ENCODE results near the gene AUH.

AUH gene

DNA sequence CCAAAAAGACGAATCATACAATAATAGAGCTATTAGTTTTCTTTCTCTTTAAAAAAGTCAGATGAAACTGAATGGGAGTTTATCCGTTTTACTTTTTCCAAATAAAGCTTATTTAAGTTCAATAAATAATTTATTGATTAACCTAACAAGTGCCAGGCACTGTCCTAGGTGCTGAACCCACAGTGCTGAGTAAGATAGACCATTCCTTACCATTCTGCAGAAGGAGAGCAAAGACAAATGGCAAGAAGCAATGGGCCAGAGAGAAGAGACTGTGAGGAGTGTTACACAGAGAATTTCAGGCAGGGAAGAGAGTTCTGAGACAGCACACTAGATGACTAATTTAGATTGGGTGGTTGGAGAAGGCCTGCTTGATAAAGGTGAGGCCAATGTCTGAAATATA is 127.2 kb downstream of the AUH start:
- Mint-ChIP-seq H3K27me3 (no peaks in the 10 kb centered on the region), H3K27ac (peak overlapping the region in 1 of 2 donors; percentile 2), H3K4me3 (no peak overlapping the region), H3K9me3 (no peaks in the 10 kb centered on the region), H3K4me1 (no peaks in the 10 kb centered on the region)
- DNase-seq (no peak), ATAC-seq (no peak)

DNA sequence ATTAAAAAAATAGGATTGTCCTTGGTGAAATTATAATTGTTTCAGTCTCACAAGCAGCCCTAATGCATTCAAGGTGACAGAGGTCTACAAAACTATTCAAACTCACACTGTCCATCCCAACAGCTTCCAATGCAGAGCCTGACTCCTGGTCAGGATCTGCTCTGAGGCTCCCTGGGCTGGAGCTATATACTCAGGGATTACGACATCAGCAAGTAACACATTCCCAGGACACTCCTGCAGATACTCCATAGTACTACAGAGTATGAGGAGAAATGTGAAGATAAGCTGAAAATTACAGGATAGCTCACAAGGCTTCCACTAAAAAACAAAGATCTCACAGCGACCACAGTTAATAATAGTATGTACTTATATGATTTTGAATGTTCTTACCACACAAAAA is 130.1 kb downstream of the AUH start:
- DNase-seq, result no peak

DNA sequence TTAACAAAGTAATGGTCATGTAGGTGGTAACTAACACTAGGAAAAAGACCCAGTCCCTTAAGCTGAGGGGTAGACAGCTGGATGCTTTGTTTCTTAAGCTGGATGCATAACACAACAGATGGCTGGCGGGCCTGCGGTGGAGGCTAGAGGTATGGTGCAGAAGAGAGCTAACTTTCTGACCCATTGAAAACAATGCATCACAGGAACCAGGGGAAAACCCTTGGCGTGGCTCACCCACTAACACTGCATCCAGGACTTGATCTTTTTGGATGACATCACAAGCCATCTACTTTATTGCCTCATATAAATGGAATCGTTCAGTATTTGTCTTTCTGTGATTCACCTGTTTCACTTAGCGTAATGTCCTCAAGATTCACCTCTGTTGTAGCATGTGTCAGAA is 138.7 kb downstream of the AUH start:
- peaks cover 6% of the 10 kb centered on the region for H3K4me1 Mint-ChIP-seq
- no peak for DNase-seq
- H3K4me3 Mint-ChIP-seq, result no peak overlapping the region
- H3K9me3 Mint-ChIP-seq, result no peaks in the 10 kb centered on the region
- no peak overlapping the region for H3K27ac Mint-ChIP-seq
- H3K27me3 Mint-ChIP-seq, result no peaks in the 10 kb centered on the region
- peak; percentile 48 for ATAC-seq

More for the DNA sequence above, 130.1 kb downstream of the AUH start:
- Mint-ChIP-seq H3K4me1 (no peaks in the 10 kb centered on the region), H3K4me3 (no peak overlapping the region), H3K27me3 (no peaks in the 10 kb centered on the region), H3K27ac (no peak overlapping the region), H3K9me3 (peaks cover 0 to 6% of the 10 kb centered on the region in 2 donors)
- no peak for ATAC-seq

DNA sequence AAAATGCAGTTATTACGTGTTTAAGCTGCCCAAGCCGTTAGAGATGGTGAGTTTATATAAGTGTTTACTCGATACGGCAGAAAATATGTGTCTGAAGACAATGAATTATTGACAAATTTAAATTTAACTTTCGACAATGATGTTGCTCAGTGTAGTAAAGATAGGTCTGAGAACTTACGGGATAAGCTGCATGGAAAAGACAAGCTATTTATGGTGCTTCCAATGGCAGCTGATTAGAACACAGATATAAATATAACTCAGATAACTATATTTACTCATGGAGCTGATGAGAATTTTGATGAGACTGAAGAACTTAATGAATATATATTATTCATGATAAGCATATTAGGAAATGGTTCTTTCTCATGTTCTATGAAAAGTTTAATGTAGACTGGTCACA is 139.3 kb downstream of the AUH start:
- Mint-ChIP-seq H3K9me3 (no peaks in the 10 kb centered on the region), H3K4me1 (peaks cover 6% of the 10 kb centered on the region), H3K27ac (no peak overlapping the region), H3K4me3 (no peak overlapping the region), H3K27me3 (no peaks in the 10 kb centered on the region)
- ATAC-seq (no peak), DNase-seq (no peak)

DNA sequence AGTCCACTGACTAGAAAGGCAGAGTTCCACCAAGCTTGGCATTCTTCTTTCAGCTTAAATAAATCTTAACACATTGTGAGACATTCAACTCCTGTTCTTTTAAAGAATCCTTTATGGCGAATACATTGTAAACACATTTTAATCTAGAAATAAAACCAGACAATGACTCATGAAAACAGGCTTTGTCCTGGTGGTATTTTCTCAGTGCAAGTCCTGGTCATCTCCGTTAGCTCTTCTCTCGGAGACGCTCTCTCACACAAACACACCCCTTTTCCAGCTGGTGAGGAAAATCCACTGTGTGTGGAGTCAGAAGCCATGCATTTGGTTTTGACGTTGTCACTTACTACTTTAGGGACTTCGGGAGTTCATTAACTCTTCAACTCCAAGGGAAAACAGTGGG is 140.4 kb downstream of the AUH start:
- ATAC-seq (no peak), DNase-seq (no peak)
- Mint-ChIP-seq H3K4me3 (no peak overlapping the region), H3K27ac (no peak overlapping the region), H3K27me3 (no peaks in the 10 kb centered on the region), H3K4me1 (peaks cover 6% of the 10 kb centered on the region), H3K9me3 (no peaks in the 10 kb centered on the region)

DNA sequence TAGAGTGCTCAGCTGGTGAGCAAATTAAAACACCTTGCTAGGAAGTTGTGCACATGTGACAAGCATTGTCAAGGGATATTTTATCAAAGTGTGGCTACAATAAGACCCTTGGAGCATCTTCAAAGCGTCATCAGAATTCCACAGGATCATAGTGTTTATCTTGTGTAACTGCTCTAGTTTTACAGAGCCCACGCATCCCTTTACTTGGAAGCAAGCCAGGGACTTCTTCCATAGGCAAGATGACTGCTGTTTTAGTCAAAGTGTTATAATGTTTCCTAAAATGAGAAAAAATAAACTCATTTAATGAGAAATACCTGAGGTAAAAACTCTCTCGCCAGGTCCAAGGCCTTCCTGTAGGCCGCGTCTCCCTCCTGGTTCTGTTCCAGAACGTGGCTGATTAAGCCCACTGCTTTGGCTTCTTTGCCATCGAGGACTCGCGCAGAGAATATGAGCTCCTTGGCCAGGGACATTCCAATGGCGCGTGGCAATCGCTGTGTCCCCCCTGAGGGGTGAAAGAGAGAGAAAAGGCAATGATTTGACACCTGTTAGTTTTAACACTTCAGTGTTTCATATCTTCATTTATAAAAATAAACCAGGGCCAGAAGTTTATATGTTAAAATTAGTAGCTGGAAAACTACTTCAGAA is 141.1 kb downstream of the AUH start:
- Mint-ChIP-seq H3K27me3 (no peaks in the 10 kb centered on the region), H3K27ac (no peak overlapping the region), H3K4me3 (no peak overlapping the region), H3K4me1 (peaks cover 6% of the 10 kb centered on the region), H3K9me3 (no peaks in the 10 kb centered on the region)
- DNase-seq (no peak), ATAC-seq (no peak)

DNA sequence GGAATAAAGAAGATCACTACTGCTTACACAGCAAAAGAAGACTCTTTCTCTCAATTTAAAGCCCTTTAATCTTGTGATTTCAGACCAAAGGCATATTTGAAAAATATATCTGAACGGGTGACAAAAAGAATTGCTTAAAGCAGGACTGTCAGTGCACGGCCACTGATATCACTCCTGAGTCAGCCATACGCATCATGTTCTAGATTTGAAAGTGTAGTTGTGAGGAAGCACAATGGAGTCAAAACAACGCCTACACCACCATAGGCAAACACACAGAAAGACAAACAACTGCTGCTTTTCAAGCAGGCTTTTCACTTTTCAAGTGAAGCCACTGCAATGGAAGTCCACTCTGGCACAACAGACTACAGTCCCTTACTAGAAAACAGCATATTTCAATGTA is 141.7 kb downstream of the AUH start:
- Mint-ChIP-seq H3K4me3 (no peak overlapping the region), H3K27me3 (no peaks in the 10 kb centered on the region), H3K4me1 (peaks cover 6% of the 10 kb centered on the region), H3K27ac (no peak overlapping the region), H3K9me3 (no peaks in the 10 kb centered on the region)
- ATAC-seq (no peak), DNase-seq (no peak)

DNA sequence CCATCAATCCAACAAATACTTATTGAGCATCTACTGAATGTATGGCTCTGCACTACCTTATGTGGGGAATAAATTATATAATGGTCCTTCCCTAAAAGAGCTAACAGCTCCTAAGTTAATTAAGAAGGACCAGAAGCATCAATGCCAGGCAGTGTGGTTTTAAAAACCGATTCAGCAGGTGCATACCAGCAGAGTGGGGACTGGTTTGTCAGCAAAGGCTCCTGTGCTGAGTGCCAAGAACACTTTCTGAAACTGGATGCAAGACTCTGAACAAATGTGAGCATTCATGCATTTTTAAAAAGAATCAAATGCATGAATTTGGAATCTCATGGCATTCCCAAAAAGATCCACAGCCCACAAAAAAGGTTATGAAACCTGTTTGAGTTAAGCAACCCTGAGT is 142.2 kb downstream of the AUH start:
- H3K4me1 Mint-ChIP-seq, result peaks cover 6% of the 10 kb centered on the region
- H3K9me3 Mint-ChIP-seq, result no peaks in the 10 kb centered on the region
- DNase-seq (no peak), ATAC-seq (no peak)
- no peaks in the 10 kb centered on the region for H3K27me3 Mint-ChIP-seq
- H3K4me3 Mint-ChIP-seq, result no peak overlapping the region
- H3K27ac Mint-ChIP-seq, result no peak overlapping the region

DNA sequence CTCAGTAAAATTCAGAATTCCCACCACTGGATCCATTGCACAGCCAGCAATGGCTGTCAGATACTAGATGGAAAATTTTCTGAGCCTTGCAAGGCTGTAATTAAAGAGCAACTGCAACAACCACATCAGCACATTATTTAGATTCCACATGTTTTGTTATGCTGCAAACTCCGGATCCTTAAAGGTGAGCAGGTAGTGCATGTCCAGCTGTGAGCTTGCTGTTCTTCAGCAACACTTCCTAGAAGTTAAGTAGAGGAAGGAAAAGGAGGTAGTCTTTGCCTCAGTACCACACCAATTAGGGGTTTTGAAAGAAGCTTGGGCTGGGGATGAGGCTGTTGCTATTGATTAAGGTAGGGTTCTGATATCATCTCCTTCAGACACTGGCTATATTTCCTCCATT is 144.3 kb downstream of the AUH start:
- H3K27ac Mint-ChIP-seq, result no peak overlapping the region
- H3K4me3 Mint-ChIP-seq, result no peak overlapping the region

DNA sequence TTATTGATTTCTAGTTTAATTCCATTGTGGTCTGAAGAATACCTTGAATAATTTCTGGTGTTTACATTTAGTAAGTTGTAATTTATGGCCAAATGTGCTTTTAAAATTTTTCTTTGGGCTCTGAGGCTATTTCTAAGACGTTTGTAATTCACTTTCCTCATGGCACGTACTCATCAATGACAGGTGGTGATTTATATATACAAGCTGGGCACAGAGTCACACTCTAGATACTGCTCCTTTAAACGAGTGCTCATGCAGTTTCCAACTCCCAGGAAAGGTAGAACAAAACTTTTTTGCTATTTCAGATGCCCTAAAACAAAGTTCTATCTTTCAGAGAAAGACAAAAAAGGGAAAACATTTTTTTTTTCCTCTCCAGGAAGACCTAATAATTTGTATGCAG is 146.9 kb downstream of the AUH start:
- no peaks in the 10 kb centered on the region for H3K9me3 Mint-ChIP-seq

More for the DNA sequence above, 144.3 kb downstream of the AUH start:
- ATAC-seq (no peak), DNase-seq (no peak)
- H3K4me1 Mint-ChIP-seq, result peaks cover 11% of the 10 kb centered on the region
- H3K27me3 Mint-ChIP-seq, result no peaks in the 10 kb centered on the region
- H3K9me3 Mint-ChIP-seq, result no peaks in the 10 kb centered on the region

DNA sequence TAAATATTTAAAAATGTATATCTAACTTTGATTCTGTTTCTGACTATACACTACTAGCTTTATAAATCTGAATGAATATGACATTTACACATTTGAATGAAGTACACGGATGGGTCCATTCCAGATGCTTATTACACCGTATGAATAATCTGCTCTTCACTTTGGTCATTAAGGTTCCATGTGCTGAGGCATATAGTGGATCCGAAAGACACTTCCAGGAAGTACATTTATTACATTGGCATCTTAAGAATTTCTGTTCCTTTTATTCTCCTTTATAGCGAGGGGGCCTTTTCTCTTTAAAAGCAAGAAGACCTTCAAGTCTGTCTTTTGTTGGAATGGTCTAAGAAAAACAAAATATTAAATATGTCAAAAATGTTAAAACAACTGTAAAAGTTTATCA is 147.6 kb downstream of the AUH start:
- no peak overlapping the region for H3K27ac Mint-ChIP-seq
- H3K9me3 Mint-ChIP-seq, result no peaks in the 10 kb centered on the region
- no peak for ATAC-seq
- no peak for DNase-seq
- no peak overlapping the region for H3K4me3 Mint-ChIP-seq
- H3K4me1 Mint-ChIP-seq, result peaks cover 36% of the 10 kb centered on the region
- H3K27me3 Mint-ChIP-seq, result no peaks in the 10 kb centered on the region

More for the DNA sequence above, 146.9 kb downstream of the AUH start:
- ATAC-seq (no peak), DNase-seq (no peak)
- no peak overlapping the region for H3K4me3 Mint-ChIP-seq
- no peaks in the 10 kb centered on the region for H3K27me3 Mint-ChIP-seq
- no peak overlapping the region for H3K27ac Mint-ChIP-seq
- peaks cover 32% of the 10 kb centered on the region for H3K4me1 Mint-ChIP-seq

DNA sequence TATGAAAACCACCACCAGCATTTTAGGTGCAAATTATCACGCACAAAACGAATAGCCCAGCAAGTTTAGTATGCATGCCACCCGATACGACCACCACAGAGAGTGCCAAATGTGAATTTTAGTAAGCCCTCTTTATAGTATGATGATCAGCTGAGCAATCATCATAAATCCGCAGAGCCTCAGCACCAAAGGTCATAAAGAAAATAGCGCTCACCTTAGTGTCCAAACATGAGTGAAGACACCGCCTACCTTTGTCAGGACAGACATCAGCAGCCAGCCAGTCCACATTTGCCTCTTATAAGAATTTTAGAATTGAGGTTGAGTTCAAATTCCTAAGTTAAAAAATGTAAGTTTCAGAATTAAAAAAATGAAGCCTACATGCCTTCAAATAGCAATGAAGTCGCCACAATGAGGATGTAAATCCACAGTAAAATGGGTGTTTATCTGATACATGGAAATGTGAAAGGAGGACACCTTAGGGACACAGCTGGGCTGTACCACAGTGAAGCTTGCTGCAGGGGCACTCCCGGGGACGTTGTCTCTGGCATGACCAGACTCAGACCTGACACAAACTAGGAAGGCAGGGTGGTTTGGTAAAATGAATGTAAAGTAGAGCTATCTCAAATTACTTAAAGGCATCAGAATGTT is 149.0 kb downstream of the AUH start:
- H3K27me3 Mint-ChIP-seq, result no peaks in the 10 kb centered on the region
- no peak overlapping the region for H3K4me3 Mint-ChIP-seq
- H3K4me1 Mint-ChIP-seq, result peaks cover 45% of the 10 kb centered on the region
- no peak for DNase-seq
- H3K27ac Mint-ChIP-seq, result no peak overlapping the region
- H3K9me3 Mint-ChIP-seq, result no peaks in the 10 kb centered on the region
- no peak for ATAC-seq

DNA sequence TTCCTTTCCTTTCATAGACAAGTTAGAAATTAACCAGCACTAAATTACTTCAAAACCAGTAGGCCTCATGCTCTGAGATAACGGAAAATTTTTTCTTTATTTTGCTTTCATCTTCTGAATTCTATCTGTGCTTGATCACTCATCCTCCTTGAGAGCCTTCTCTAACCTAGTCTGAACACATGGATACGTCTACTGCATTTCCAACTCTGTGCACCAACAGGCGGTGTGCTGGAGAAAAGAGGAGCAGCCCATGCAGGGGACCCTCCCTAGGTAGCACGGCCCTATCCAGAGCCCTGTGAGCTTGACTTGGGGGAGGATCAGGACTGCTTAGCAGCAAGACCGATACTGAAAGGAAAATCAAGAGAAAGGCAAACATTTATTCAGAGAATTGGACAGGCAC is 149.8 kb downstream of the AUH start:
- H3K27ac Mint-ChIP-seq, result peak overlapping the region; percentile 76 to 87
- peak overlapping the region; percentile 42 to 74 for H3K4me3 Mint-ChIP-seq
- ATAC-seq (no peak), DNase-seq (peak in 1 of 2 donors; percentile 7)
- H3K9me3 Mint-ChIP-seq, result no peaks in the 10 kb centered on the region
- no peaks in the 10 kb centered on the region for H3K27me3 Mint-ChIP-seq
- peaks cover 53% of the 10 kb centered on the region for H3K4me1 Mint-ChIP-seq

DNA sequence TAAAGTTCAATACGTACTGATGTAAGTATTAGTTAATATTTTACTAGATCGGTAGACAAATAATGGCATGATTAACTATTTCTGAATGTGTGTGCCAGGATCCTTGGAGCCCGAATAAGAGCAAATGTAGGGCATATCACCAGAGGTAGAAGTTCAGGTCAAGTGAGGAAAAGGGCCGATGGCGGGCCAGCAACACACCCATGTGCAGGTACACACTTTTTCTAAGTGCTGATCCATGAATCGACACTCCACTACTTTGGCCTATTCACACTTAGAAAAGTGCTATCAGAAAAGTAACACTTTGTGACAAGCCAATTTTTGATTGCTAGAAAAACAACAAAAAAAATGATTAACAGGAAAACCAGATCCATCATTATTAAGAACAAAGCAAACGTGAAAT is 150.3 kb downstream of the AUH start:
- Mint-ChIP-seq H3K4me3 (peak overlapping the region; percentile 42 to 74), H3K27ac (peak overlapping the region; percentile 76 to 87), H3K27me3 (no peaks in the 10 kb centered on the region), H3K9me3 (no peaks in the 10 kb centered on the region), H3K4me1 (peaks cover 53% of the 10 kb centered on the region)
- no peak for DNase-seq
- ATAC-seq, result no peak

DNA sequence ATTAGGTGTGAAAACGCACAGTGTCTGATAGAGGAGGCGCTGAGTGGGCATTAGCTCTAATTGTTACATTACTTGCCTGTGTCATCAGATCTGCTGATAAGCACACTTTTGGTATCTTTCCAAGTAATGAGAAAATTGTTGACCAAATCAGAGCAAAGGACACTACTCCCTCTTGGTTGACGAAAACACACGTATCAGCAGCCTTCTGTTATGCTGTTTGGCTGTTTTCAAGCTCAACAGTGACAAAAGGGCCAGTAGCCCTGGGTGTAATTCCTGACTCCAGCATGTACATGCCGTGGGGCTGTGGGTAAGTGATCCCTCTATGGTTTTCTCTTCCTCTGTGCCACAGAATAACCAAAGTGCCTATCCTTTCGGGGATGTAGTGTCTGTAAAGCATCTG is 151.4 kb downstream of the AUH start:
- no peaks in the 10 kb centered on the region for H3K27me3 Mint-ChIP-seq
- ATAC-seq (no peak), DNase-seq (no peak)
- no peak overlapping the region for H3K4me3 Mint-ChIP-seq
- H3K9me3 Mint-ChIP-seq, result peaks cover 0 to 7% of the 10 kb centered on the region in 2 donors
- no peak overlapping the region for H3K27ac Mint-ChIP-seq
- peaks cover 53% of the 10 kb centered on the region for H3K4me1 Mint-ChIP-seq

DNA sequence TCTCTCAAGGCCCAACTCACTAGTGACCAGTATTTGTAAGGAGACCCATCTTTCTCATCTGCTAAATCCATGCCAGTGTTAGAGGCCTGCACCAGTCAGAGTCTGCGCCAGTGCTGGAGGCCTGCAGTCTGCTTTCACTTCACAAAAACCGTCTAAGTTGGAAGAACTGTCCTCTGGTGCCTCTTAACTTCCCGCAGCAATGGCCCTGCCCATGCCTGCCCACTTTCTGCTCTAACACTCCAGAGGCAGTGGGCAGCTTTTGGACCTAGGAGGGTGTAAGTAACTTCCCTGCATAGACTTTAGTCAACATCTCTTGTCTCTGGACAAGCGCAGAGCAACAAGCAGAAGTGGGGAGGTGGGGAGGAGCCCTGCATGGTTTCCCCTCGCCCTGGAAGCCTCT is 152.9 kb downstream of the AUH start:
- no peaks in the 10 kb centered on the region for H3K27me3 Mint-ChIP-seq
- H3K27ac Mint-ChIP-seq, result peak overlapping the region in 1 of 2 donors; percentile 35
- no peak for ATAC-seq
- DNase-seq, result no peak
- peaks cover 57% of the 10 kb centered on the region for H3K4me1 Mint-ChIP-seq
- peaks cover 6 to 15% of the 10 kb centered on the region in 2 donors for H3K9me3 Mint-ChIP-seq
- peak overlapping the region in 1 of 2 donors; percentile 65 for H3K4me3 Mint-ChIP-seq

DNA sequence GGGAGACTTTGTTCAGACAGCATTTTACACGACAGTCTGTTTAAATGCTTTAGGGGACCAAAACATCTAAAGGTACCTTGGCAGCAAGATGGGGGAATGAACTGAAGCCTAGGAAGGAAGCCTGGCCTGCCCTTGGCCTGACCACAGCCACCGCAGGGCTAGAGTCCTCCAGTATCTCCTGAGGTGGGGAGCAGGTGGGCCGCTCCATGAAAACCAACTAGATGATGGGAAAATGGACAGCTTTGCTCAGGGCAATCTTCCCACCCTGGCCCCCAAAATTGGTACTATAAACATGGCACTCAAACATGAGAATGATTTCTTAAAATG is 153.3 kb downstream of the AUH start:
- ATAC-seq, result no peak
- H3K4me3 Mint-ChIP-seq, result peak overlapping the region; percentile 65 to 69
- no peak for DNase-seq

More for the DNA sequence above, 153.3 kb downstream of the AUH start:
- peak overlapping the region; percentile 61 to 90 for H3K27ac Mint-ChIP-seq
- H3K27me3 Mint-ChIP-seq, result no peaks in the 10 kb centered on the region
- H3K9me3 Mint-ChIP-seq, result peaks cover 8 to 17% of the 10 kb centered on the region in 2 donors
- peaks cover 57% of the 10 kb centered on the region for H3K4me1 Mint-ChIP-seq

Data from stimulated activated naive CD8-positive, alpha-beta T cell treated with anti-CD3 and anti-CD28 coated beads, Interleukin-15, amount 100 ng/mL, for 72 hours (primary cell).